H1 (cell line): Measurements from ENCODE around the gene INTS1. TPM values are rescaled to one million over a fixed set of nuclear protein-coding genes. Genes with fewer than 3 reads are reported as not detected.

Experiments
- CTCF ChIA-PET: fragments of 300-600 bp; sonication (Branson Sonifier 250); formaldehyde crosslinking; loops from one replicate; lab custom pipeline; 2021; ENCODE audit not compliant: partially characterized antibody; lab: Charles Lee
- POLR2A ChIA-PET: fragments of 300-600 bp; sonication (Branson Sonifier 250); formaldehyde crosslinking; loops from one replicate; lab custom pipeline; 2021; ENCODE audit warnings: inconsistent platforms; ENCODE audit not compliant: partially characterized antibody; lab: Charles Lee
- DNase-seq, 2 experiments: peaks; one replicate each; pipeline versions ENCODE4 v3.0.0 to v3.0.0-alpha.2; 2010 to 2022; ENCODE audit warnings: low spot score in 2 of 2, low read depth in 1 of 2, mixed read lengths in 1 of 2
- FAIRE-seq: peaks from 2 replicates; lab custom pipeline; 2011; peaks lifted over from hg19 to GRCh38; lab: Jason Lieb, UNC
- H2AFZ ChIP-seq: 2 replicates; pipeline ENCODE4 v1.8.1; 2012; ENCODE audit warnings: low read length, inconsistent platforms
- H2AK5ac ChIP-seq: 2 replicates; pipeline ENCODE4 v1.6.1; 2013; ENCODE audit warnings: low read depth, low read length
- H2BK120ac ChIP-seq: replicated peaks from 2 replicates; pipeline ENCODE3; 2013; ENCODE audit warnings: low read depth, low read length, inconsistent platforms
- H2BK12ac ChIP-seq: 2 replicates; pipeline ENCODE4 v1.6.1; 2013; ENCODE audit warnings: low read depth, low read length
- H2BK15ac ChIP-seq: 2 replicates; pipeline ENCODE4 v1.6.1; 2013; ENCODE audit warnings: low read length
- H2BK20ac ChIP-seq: 2 replicates; pipeline ENCODE4 v1.6.1; 2013; ENCODE audit warnings: low read length
- H2BK5ac ChIP-seq: 2 replicates; pipeline ENCODE4 v1.6.1; 2013; ENCODE audit warnings: low read depth, low read length
- H3K14ac ChIP-seq: 2 replicates; pipeline ENCODE4 v1.6.1; 2013; ENCODE audit warnings: inconsistent platforms; ENCODE audit not compliant: insufficient read length
- H3K18ac ChIP-seq: 2 replicates; pipeline ENCODE4 v1.6.1; 2013; ENCODE audit warnings: low read length; ENCODE audit errors: extremely low read depth
- H3K23ac ChIP-seq: 2 replicates; pipeline ENCODE4 v1.6.1; 2013; ENCODE audit warnings: inconsistent platforms; ENCODE audit not compliant: insufficient read length
- H3K23me2 ChIP-seq: 2 replicates; pipeline ENCODE4 v1.6.1; 2013; ENCODE audit warnings: low read depth, low read length
- H3K27ac ChIP-seq: 2 replicates; pipeline ENCODE4 v1.6.1; 2011; ENCODE audit warnings: low read depth, low read length, inconsistent platforms
- H3K27me3 ChIP-seq, 4 experiments: replicated peaks in 1 of 4; 1 replicate in 1 of 4; 2 replicates in 3 of 4; pipeline versions ENCODE4 v1.6.1 to v1.8.1; 2011 to 2013; ENCODE audit warnings: low read length in 3 of 4, mild to moderate bottlenecking in 3 of 4, inconsistent platforms in 2 of 4, mixed read lengths in 2 of 4, moderate library complexity in 1 of 4; ENCODE audit not compliant: control insufficient read depth in 3 of 4, insufficient read depth in 3 of 4; ENCODE audit errors: extremely low read depth in 1 of 4
- H3K36me3 ChIP-seq, 4 experiments: 2 replicates each; pipeline versions ENCODE4 v1.6.1 to v1.8.1; 2011 to 2013; ENCODE audit warnings: mild to moderate bottlenecking in 4 of 4, low read length in 3 of 4, moderate library complexity in 2 of 4, control low read depth in 1 of 4, inconsistent platforms in 1 of 4; ENCODE audit not compliant: insufficient read depth in 4 of 4, control insufficient read depth in 2 of 4
- H3K4ac ChIP-seq: replicated peaks from 2 replicates; pipeline ENCODE3; 2013; ENCODE audit warnings: low read length, low read depth, mixed read lengths, inconsistent platforms; ENCODE audit not compliant: insufficient read length
- H3K4me1 ChIP-seq, 4 experiments: replicated peaks in 1 of 4; 1 replicate in 1 of 4; 2 replicates in 3 of 4; pipeline versions ENCODE4 v1.6.1 to v1.8.1; 2011 to 2013; ENCODE audit warnings: low read length in 3 of 4, inconsistent platforms in 2 of 4, mixed read lengths in 1 of 4; ENCODE audit not compliant: insufficient read depth in 4 of 4, control insufficient read depth in 3 of 4
- H3K4me2 ChIP-seq, 2 experiments: 2 replicates each; pipeline versions ENCODE4 v1.6.1 to v1.8.1; 2011 to 2013; ENCODE audit warnings: low read depth in 2 of 2, low read length in 2 of 2, control low read depth in 1 of 2, inconsistent platforms in 1 of 2, mild to moderate bottlenecking in 1 of 2; ENCODE audit not compliant: insufficient read depth in 1 of 2
- H3K4me3 ChIP-seq, 4 experiments: fragments of 200-600, 300-600 bp in 1 of 4; sonication (generic), shearing (Covaris generic), sonication (Bioruptor Twin) in 1 of 4; 2 replicates each; pipeline versions ENCODE4 v1.5.1 to v1.8.1; 2011 to 2016; ENCODE audit warnings: low read length in 4 of 4, low read depth in 3 of 4, control low read depth in 2 of 4, inconsistent platforms in 2 of 4, mild to moderate bottlenecking in 2 of 4, mixed read lengths in 1 of 4, moderate library complexity in 1 of 4; ENCODE audit not compliant: insufficient read depth in 2 of 4; ENCODE audit errors: extremely low read depth in 1 of 4
- H3K56ac ChIP-seq: replicated peaks from 2 replicates; pipeline ENCODE3; 2013; ENCODE audit warnings: low read depth, mild to moderate bottlenecking, mixed read lengths, low read length, inconsistent platforms; ENCODE audit not compliant: insufficient read length
- H3K79me1 ChIP-seq: 2 replicates; pipeline ENCODE4 v1.6.1; 2013; ENCODE audit warnings: low read depth, low read length, control low read depth
- H3K79me2 ChIP-seq, 2 experiments: 2 replicates each; pipeline versions ENCODE4 v1.6.1 to v1.8.1; 2012 to 2013; ENCODE audit warnings: low read length in 2 of 2, mild to moderate bottlenecking in 2 of 2, inconsistent platforms in 1 of 2; ENCODE audit not compliant: insufficient read depth in 2 of 2, control insufficient read depth in 1 of 2
- H3K9ac ChIP-seq, 4 experiments: replicated peaks in 1 of 4; 1 replicate in 1 of 4; 2 replicates in 3 of 4; pipeline versions ENCODE4 v1.6.1 to v1.8.1; 2011 to 2013; ENCODE audit warnings: low read depth in 3 of 4, low read length in 3 of 4, control low read depth in 2 of 4, mild to moderate bottlenecking in 2 of 4, moderate library complexity in 2 of 4, inconsistent platforms in 1 of 4; ENCODE audit errors: extremely low read depth in 1 of 4
- H3K9me3 ChIP-seq, 2 experiments: 2 replicates each; pipeline versions ENCODE4 v1.6.1 to v1.8.1; 2012 to 2013; ENCODE audit warnings: mild to moderate bottlenecking in 2 of 2, moderate library complexity in 2 of 2, control low read depth in 1 of 2, inconsistent platforms in 1 of 2, low read depth in 1 of 2, low read length in 1 of 2, mixed read lengths in 1 of 2; ENCODE audit not compliant: insufficient read depth in 2 of 2
- H4K20me1 ChIP-seq, 2 experiments: replicated peaks in 1 of 2; 2 replicates each; pipeline versions ENCODE3 to v1.8.1; 2011 to 2013; ENCODE audit warnings: inconsistent platforms in 2 of 2, low read length in 2 of 2, mild to moderate bottlenecking in 1 of 2; ENCODE audit not compliant: insufficient read depth in 2 of 2, control insufficient read depth in 1 of 2
- H4K5ac ChIP-seq: 2 replicates; pipeline ENCODE4 v1.6.1; 2013; ENCODE audit warnings: low read length, low read depth, mixed read lengths, inconsistent platforms; ENCODE audit not compliant: insufficient read length
- H4K8ac ChIP-seq: 2 replicates; pipeline ENCODE4 v1.8.0; 2013; ENCODE audit warnings: mild to moderate bottlenecking, moderate library complexity, low read length, inconsistent platforms; ENCODE audit not compliant: insufficient read depth; ENCODE audit errors: extremely low read depth
- H4K91ac ChIP-seq: replicated peaks from 2 replicates; pipeline ENCODE3; 2013; ENCODE audit warnings: low read length, mixed read lengths, inconsistent platforms; ENCODE audit not compliant: insufficient read length
- CHD1 ChIP-seq: IDR thresholded peaks from 2 replicates; pipeline ENCODE4 v1.6.1; 2012; ENCODE audit warnings: low read depth, low read length, improper control_type of control experiment
- PHF8 ChIP-seq: fragments of 200-600 bp; sonication (generic); conservative IDR thresholded peaks from 2 replicates; pipeline ENCODE4 v1.7.1; 2012; ENCODE audit warnings: low read depth, mild to moderate bottlenecking, inconsistent platforms, low read length, moderate library complexity
- SAP30 ChIP-seq: fragments of 300-600 bp; sonication (generic); IDR thresholded peaks from 2 replicates; pipeline ENCODE4 v1.7.1; 2012; ENCODE audit warnings: low read length, moderate library complexity, mild to moderate bottlenecking, inconsistent platforms; ENCODE audit not compliant: insufficient read depth, insufficient replicate concordance
- WGBS, 2 experiments: shearing (Covaris generic) in 1 of 2; methylation state at CpG; one replicate each; pipeline versions ENCODE4 v1.1.6 to v1.1.7; 2013 to 2015; ENCODE audit warnings: low lambda C conversion rate in 2 of 2, mixed read lengths in 2 of 2, inconsistent platforms in 1 of 2, low coverage in 1 of 2, missing lambda C conversion rate in 1 of 2; ENCODE audit not compliant: insufficient replicate concordance in 2 of 2, insufficient coverage in 1 of 2, insufficient read length in 1 of 2; ENCODE audit errors: extremely low coverage in 1 of 2, missing lambda C conversion rate in 1 of 2; 5-methylcytosine and 5-hydroxymethylcytosine counted together
- polyA plus RNA-seq, 7 experiments: library from polyadenylated mRNA; depleted of rRNA in 3 of 7; stranded (reverse) in 5 of 7; unstranded in 2 of 7; fragments of >200 nt in 5 of 7; fragments of 200-250 nt in 2 of 7; gene quantifications; 1 replicate in 5 of 7; 2 replicates in 1 of 7; 4 replicates in 1 of 7; pipeline versions ENCODE4 v1.2.1 to v1.2.3, GENCODE V29; 2011 to 2013; ENCODE audit warnings: missing spikeins in 2 of 7, mixed read lengths in 2 of 7
- total RNA-seq: library from RNA; stranded (reverse); fragmentation: NEBNext Ultra II Directional; extraction: Animal tissue kit (Norgen Biotek cat#: 25700); gene quantifications from 2 replicates; pipeline ENCODE4 v1.2.1, GENCODE V29; 2021
- TF ChIP-seq, protein P1 (sequence below): IDR thresholded peaks from 2 replicates; pipeline ENCODE4 v1.6.1; 2011; ENCODE audit warnings: low read depth, mild to moderate bottlenecking, low read length; ENCODE audit not compliant: insufficient read depth

The INTS1 gene
- total and polyA plus RNA-seq, 2 of the 8 experiments (the other 6 are each of a cell fraction or from before 2014, with no cell fraction given): 76.9 to 104 TPM

DNA sequence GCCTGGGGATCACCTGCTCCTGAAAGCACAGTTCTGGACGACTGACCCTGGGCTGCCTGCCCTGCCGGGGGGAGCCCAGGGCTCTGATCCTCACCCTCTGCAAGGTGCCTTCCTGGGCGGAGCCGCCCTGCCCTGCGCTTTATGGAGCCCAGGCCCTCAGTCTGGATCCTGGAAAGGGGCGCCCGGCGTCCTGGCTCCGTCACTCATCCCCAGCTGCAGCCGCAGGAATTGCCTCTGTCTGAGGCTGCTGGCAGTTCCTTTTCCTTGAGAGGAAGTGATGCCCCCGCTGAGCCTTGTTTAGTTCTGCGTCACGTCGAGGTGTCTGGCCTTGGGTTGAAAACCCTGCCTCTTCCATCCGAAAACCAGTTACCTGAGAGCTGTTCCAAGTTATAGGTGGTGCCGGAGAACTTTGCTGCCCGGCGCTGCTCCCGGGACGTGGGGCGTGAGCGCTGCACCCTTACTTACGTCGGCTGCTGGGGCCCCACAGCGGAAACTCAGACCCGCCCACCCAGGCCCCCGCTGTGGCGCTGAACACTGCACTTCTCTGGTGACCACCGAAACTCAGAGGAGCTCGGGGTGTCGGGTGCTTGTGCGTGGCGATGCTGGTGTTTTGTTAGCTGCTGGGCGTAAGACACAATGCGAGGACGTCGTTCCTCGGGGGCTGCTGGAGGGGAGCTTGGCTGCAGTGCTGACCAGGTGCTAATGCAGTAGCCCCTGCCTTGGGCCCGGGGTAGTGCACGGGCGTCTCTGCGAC, 31.7 kb upstream of the INTS1 start:
- Histone ChIP-seq H4K20me1 (peaks cover 15 to 26% of the 10 kb centered on the region in 2 experiments), H2BK20ac (no peak overlapping the region), H4K8ac (no peak overlapping the region), H3K4me3 (no peak overlapping the region), H3K23ac (no peak overlapping the region), H2BK120ac (no peak overlapping the region), H2BK5ac (no peak overlapping the region), H3K4me2 (peak overlapping the region; percentile 4 to 63; a peak in 2 of 4 replicates), H3K23me2 (peaks cover 6% of the 10 kb centered on the region; the same call in 1 of the 2 replicates), H3K14ac (no peak overlapping the region), H3K9ac (no peak overlapping the region), H3K4ac (no peak overlapping the region), H3K36me3 (peaks cover 0 to 13% (median 0%) of the 10 kb centered on the region in 4 experiments; a peak in 4 of 8 replicates), H3K79me1 (peaks cover 23% of the 10 kb centered on the region), H2BK15ac (0 out of 2 replicates have a peak overlapping the region, but pooled peaks have one; percentile 18), H4K91ac (no peak overlapping the region), H3K56ac (no peak overlapping the region), H3K79me2 (peaks cover 0 to 71% of the 10 kb centered on the region in 2 experiments; a peak in 3 of 4 replicates), H3K9me3 (no peaks in the 10 kb centered on the region), H2BK12ac (no peak overlapping the region), H4K5ac (no peak overlapping the region), H3K18ac (no peak overlapping the region), H2AK5ac (no peak overlapping the region), H3K27me3 (no peaks in the 10 kb centered on the region; a peak in 2 of 7 replicates), H2AFZ (no peak overlapping the region), H3K27ac (no peak overlapping the region), H3K4me1 (peaks cover 13 to 45% (median 32%) of the 10 kb centered on the region in 4 experiments)
- DNase-seq: peak in 1 of 2 experiments; percentile 51
- no peak for FAIRE-seq
- WGBS, 2 experiments: 87% methylated on average over 35 of the region's 42 CpGs; no CpG with 5 or more reads in 1 of the 2 experiments
- CTCF ChIA-PET: interaction anchor here (0.6 to 3.7 kb wide), 7 partner anchors 10 to 327 kb away, joined by 3 to 18 read pairs (median 7); partner anchors contain the start of genes INTS1 and TMEM184A
- TF ChIP-seq, protein P1, sequence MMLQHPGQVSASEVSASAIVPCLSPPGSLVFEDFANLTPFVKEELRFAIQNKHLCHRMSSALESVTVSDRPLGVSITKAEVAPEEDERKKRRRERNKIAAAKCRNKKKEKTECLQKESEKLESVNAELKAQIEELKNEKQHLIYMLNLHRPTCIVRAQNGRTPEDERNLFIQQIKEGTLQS: no peak
- TF ChIP-seq PHF8 (no peak), CHD1 (no peak), SAP30 (no peak)
- POLR2A ChIA-PET: interaction anchor here (1.0 to 4.9 kb wide), 5 partner anchors 8 to 45 kb away, joined by 3 to 26 read pairs (median 5); no protein-coding TSS in a partner anchor
